Measurements from ENCODE around the gene ABCG2. TPM values are rescaled to one million over a fixed set of nuclear protein-coding genes. Genes with fewer than 3 reads are reported as not detected.

The ABCG2 gene
- total RNA-seq, 8 experiments from 2014 or later, result 0.05 to 39.6 (median 0.31) TPM

DNA sequence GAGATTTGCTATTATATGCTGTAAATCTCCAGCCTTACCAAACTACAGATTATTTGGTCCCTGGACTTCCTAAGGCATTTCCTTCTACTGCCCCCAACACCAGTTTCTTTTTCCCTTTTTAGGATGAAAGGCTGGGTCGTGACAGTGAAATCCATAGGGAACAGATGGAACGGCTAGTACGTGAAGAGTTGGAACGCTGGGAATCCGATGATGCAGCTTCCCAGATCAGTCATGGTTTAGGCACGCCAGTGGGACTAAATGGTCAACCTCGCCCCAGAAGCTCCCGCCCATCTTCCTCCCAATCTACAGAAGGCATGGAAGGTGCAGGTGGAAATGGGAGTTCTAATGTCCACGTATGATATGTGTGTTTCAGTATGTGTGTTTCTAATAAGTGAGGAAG is 83.1 kb downstream of the ABCG2 start:
- no peak overlapping the region for H3K4me3 ChIP-seq
- WGBS, 10 experiments, result 89 to 100% (median 97%) methylated on average over 2 to 9 of the region's 9 CpGs; no CpG with 5 or more reads in 3 of the 10 experiments
- peaks cover 0 to 3% of the 10 kb centered on the region in 2 donors for H3K4me1 ChIP-seq (replicated peaks in 1 of 2)
- H3K27ac ChIP-seq, result no peak overlapping the region
- no peak for ATAC-seq (replicated peaks in 6 of 8)
- in situ Hi-C loops (cut with MboI; ENCODE audit: low pct_unique_long_range_greater_than_20kb in 2 of 9, low sequenced_read_pairs in 9 of 9, unreplicated experiment in 9 of 9), result no loop called here

DNA sequence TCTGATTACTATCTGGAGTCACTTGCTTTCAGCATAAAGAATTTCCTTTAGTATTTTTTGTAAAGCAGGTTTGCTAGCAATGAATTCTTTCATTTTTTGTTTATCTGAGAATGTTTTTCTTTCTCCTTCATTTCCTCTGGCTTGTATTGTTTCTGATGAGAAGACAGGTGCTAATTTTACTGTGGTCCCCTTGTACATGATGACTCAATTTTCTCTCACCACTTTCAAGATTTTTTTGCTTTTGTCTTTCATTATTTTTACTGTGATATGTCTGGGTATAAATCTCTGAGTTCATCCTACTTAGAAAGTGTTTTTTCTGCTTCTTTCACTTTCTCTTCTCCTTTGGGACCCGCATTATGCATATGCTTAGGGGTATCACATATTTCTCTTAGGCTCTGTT is 88.4 kb downstream of the ABCG2 start:
- Histone ChIP-seq H3K27ac (no peak overlapping the region), H3K4me3 (no peak overlapping the region), H3K4me1 (replicated peaks in 1 of 2) (no peaks in the 10 kb centered on the region)
- in situ Hi-C loops (cut with MboI; ENCODE audit: low pct_unique_long_range_greater_than_20kb in 2 of 9, low sequenced_read_pairs in 9 of 9, unreplicated experiment in 9 of 9), result no loop called here
- ATAC-seq (replicated peaks in 6 of 8), result no peak
- 91 to 100% (median 100%) methylated on average over 1 of the region's 1 CpG; no CpG with 5 or more reads in 2 of the 10 experiments for WGBS, 10 experiments

DNA sequence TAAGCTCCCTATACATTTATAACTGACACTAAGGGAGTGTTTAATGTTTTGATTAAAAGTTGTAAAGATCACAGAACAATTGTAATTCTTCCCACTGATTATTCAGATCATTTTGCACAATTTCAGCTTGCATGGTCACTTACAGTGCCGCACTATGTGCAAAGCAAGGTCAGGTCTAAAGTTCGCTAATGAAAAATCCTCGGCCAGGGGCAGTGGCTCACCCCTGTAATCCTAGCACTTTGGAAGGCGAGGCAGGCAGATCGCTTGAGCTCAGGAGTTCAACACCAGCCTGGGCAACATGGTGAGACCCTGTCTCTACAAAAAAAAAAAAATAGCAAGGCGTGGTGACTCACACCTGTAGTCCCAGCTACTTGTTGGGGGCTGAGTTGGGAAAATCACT is 94.0 kb downstream of the ABCG2 start:
- Histone ChIP-seq H3K27ac (no peak overlapping the region), H3K4me3 (no peak overlapping the region), H3K4me1 (replicated peaks in 1 of 2) (no peaks in the 10 kb centered on the region)
- ATAC-seq (replicated peaks in 6 of 8), result no peak
- 80 to 100% (median 94%) methylated on average over 1 to 6 of the region's 6 CpGs; no CpG with 5 or more reads in 2 of the 10 experiments for WGBS, 10 experiments
- in situ Hi-C loops (cut with MboI; ENCODE audit: low pct_unique_long_range_greater_than_20kb in 2 of 9, low sequenced_read_pairs in 9 of 9, unreplicated experiment in 9 of 9), result no loop called here

DNA sequence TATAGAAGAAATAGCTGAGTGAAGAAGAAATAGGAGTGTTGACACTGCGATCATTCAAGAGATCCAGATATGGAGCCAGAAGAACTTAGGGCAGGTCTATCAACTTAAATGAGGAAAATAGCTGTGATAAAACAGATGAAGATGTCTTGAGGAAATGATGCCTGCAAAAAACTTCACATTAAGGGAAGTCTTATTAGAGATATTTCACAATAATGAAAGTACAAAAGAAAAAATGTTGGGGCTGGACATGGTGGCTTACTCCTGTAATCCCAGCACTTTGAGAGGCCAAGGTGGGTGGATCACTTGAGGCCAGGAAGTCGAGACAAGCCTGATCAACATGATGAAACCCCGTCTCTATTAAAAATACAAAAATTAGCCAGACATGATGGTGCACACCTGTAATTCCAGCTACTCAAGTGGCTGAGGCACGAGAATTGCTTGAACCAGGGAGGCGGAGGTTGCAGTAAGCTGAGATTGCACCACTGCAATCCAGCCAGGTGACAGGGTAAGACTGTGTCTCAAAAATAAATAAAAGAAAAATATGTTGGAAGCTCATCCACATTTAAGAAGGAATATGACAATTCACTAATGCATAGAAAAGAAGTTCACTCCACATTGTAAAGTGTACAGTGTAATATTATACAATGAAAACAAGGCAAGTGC is 94.7 kb downstream of the ABCG2 start:
- WGBS, 10 experiments, result 87 to 100% (median 98%) methylated on average over 1 to 5 of the region's 5 CpGs
- in situ Hi-C loops (cut with MboI; ENCODE audit: low pct_unique_long_range_greater_than_20kb in 2 of 9, low sequenced_read_pairs in 9 of 9, unreplicated experiment in 9 of 9), result no loop called here
- no peak for ATAC-seq (replicated peaks in 6 of 8)
- H3K27ac ChIP-seq, result no peak overlapping the region
- H3K4me1 ChIP-seq (replicated peaks in 1 of 2), result no peaks in the 10 kb centered on the region
- H3K4me3 ChIP-seq, result no peak overlapping the region

DNA sequence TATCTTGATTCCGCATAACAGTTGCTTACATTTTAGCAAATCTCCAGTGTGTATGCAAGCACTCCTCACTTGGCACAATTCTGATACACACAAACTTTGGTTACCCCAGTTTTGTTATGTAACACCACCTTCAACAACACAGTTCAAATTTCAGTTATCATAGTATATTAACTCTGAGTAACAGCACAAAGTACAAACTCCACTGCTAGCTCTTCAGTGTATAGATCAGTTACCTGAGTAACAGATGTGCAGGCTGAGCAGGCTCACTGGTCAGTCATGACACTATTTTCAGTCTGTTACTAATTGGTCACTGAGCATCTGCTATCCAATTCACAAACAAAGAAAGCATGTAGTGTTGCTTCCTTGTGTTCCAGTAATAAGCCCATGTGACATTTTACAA is 95.6 kb downstream of the ABCG2 start:
- in situ Hi-C loops (cut with MboI; ENCODE audit: low pct_unique_long_range_greater_than_20kb in 2 of 9, low sequenced_read_pairs in 9 of 9, unreplicated experiment in 9 of 9), result no loop called here
- ATAC-seq (replicated peaks in 6 of 8), result no peak

DNA sequence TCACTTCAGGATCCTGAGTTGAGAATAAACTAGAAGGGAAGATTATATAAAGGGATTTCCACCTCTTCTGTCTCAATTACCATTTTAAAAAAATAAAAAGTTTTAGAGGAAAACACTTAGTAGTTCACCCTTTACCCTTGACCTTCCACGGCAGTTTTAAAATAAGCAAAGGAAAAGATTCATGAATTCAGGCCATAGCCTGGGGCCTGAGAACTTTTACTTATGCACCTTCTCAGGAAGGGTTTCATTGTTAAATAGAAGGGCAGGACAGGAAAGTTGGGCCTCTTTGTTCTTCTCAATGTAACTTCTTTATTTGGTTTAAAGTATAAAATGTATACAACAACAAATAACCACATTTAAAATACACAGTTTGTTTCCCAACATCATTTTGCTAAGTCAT is 96.1 kb downstream of the ABCG2 start:
- Histone ChIP-seq H3K4me1 (replicated peaks in 1 of 2) (no peaks in the 10 kb centered on the region), H3K4me3 (no peak overlapping the region), H3K27ac (no peak overlapping the region)
- ATAC-seq (replicated peaks in 6 of 8), result no peak
- WGBS, 10 experiments, result 20 to 78% (median 70%) methylated on average over 1 of the region's 1 CpG; no CpG with 5 or more reads in 3 of the 10 experiments
- in situ Hi-C loops (cut with MboI; ENCODE audit: low pct_unique_long_range_greater_than_20kb in 2 of 9, low sequenced_read_pairs in 9 of 9, unreplicated experiment in 9 of 9), result no loop called here

More for the DNA sequence above, 95.6 kb downstream of the ABCG2 start:
- no peaks in the 10 kb centered on the region for H3K4me1 ChIP-seq (replicated peaks in 1 of 2)
- H3K4me3 ChIP-seq, result no peak overlapping the region
- WGBS, 10 experiments, result 75 to 100% (median 100%) methylated on average over 1 of the region's 1 CpG; no CpG with 5 or more reads in 2 of the 10 experiments
- no peak overlapping the region for H3K27ac ChIP-seq

DNA sequence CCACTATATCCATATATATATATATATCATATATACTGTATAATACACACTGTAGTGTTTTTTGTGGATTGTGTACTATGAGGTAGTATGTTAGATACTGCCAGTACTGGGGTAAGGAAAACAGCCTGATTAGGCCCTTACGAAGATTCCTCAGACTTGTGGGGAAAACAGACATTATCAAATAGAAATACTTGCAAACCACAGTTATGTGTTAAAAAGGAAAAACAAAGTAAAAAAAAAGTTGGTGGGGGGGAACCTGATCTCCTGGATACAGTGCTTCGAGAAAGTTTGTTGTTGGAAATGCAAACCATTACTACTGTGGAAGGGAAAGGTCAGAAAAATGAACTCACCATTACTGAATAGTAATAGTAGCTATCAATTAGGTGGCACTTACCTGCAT is 98.0 kb downstream of the ABCG2 start:
- 70 to 100% (median 96%) methylated on average over 1 to 2 of the region's 2 CpGs; no CpG with 5 or more reads in 1 of the 10 experiments for WGBS, 10 experiments
- ATAC-seq (replicated peaks in 6 of 8), result no peak
- H3K4me3 ChIP-seq, result no peak overlapping the region
- in situ Hi-C loops (cut with MboI; ENCODE audit: low pct_unique_long_range_greater_than_20kb in 2 of 9, low sequenced_read_pairs in 9 of 9, unreplicated experiment in 9 of 9), result no loop called here
- H3K4me1 ChIP-seq (replicated peaks in 1 of 2), result no peaks in the 10 kb centered on the region
- H3K27ac ChIP-seq, result no peak overlapping the region

DNA sequence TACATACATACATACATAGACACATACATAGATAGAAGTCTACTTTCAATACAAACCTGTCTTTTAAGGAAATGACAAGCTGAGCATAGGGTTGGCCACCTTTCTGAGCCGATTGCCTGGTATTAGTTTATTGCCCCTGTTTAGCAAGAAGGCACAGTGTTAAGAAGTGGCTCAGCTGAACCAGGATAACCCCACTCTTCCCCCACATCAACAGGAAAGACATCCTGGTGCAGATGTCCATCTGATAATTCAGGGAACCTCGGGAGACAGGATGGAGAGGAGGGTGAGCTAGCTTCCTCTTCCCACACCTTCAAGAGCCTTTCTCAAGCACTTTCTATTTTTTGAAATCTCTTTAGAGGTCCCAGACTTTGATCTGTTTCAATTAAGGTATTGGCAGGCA is 98.7 kb downstream of the ABCG2 start:
- H3K4me3 ChIP-seq, result no peak overlapping the region
- ATAC-seq (replicated peaks in 6 of 8), result no peak
- 30 to 92% (median 75%) methylated on average over 1 to 2 of the region's 2 CpGs; no CpG with 5 or more reads in 5 of the 10 experiments for WGBS, 10 experiments
- in situ Hi-C loops (cut with MboI; ENCODE audit: low pct_unique_long_range_greater_than_20kb in 2 of 9, low sequenced_read_pairs in 9 of 9, unreplicated experiment in 9 of 9), result loop anchor here in 1 of 9 experiments (10.0 kb wide), 1 partner anchor 145 kb away; no protein-coding TSS in a partner anchor
- no peaks in the 10 kb centered on the region for H3K4me1 ChIP-seq (replicated peaks in 1 of 2)
- H3K27ac ChIP-seq, result no peak overlapping the region

DNA sequence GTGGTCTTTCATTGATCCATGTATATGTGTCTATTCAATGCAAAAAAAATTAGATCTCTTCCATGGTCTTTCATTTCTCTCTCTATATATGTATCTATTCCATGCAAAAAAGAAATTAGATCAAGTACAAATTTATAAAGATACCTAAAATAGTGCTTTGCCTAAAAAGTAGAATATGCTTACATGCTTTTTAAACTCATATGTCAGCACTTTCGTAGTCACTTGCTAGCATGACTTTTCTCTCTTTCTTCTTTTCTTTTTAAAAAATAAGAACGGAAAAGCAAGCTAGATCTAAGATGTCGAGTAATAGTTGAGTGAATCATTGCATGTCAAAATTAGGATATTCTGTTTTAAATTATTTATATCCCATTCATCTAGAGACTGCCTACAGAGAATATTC is 100.1 kb downstream of the ABCG2 start:
- WGBS, 10 experiments, result 85 to 100% (median 96%) methylated on average over 3 of the region's 3 CpGs; no CpG with 5 or more reads in 1 of the 10 experiments
- H3K4me1 ChIP-seq (replicated peaks in 1 of 2), result no peaks in the 10 kb centered on the region
- in situ Hi-C loops (cut with MboI; ENCODE audit: low pct_unique_long_range_greater_than_20kb in 2 of 9, low sequenced_read_pairs in 9 of 9, unreplicated experiment in 9 of 9), result loop anchor here in 1 of 9 experiments (10.0 kb wide), 1 partner anchor 147 kb away; no protein-coding TSS in a partner anchor
- no peak overlapping the region for H3K4me3 ChIP-seq
- no peak for ATAC-seq (replicated peaks in 6 of 8)
- no peak overlapping the region for H3K27ac ChIP-seq

DNA sequence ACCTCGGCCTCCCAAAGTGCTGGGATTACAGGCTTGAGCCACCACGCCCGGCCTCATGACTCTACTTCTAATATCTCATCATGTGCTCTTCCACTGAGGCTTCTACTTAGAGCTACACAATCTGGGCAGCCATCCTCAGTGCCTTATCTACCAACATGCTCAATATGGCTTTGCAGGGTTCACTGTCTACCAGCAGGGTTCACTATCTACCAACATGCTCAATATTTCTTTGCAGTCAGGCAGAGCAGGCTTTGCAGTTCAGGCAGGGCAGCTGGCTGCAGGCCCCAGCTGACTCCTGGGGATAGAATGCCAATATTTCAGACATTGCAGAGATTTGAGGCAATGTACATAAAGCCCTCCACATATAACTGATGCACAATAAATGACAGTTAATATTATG is 103.5 kb downstream of the ABCG2 start:
- peak in 4 of 8 experiments; percentile 47 to 99 (median 84) for ATAC-seq (replicated peaks in 6 of 8)
- no peak overlapping the region for H3K4me3 ChIP-seq

DNA sequence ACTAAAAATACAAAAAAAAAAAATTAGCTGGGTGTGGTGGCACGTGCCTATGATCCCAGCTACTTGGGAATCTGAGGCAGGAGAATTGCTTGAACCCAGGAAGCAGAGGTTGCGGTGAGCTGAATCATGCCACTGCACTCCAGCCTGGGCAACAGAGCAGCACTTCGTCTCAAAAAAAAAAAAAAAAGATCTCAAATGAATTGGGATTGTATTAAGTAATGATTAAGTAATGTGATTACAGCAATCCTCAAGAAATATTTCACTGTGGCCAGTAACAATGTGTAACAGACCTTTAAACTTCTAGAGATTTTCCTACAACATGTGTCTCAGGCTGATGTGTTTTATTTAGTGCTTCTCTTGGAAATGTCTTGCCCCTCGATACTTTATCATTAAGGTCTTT is 104.2 kb downstream of the ABCG2 start:
- no peaks in the 10 kb centered on the region for H3K4me1 ChIP-seq (replicated peaks in 1 of 2)
- no peak overlapping the region for H3K27ac ChIP-seq
- 59 to 100% (median 100%) methylated on average over 1 to 3 of the region's 4 CpGs; no CpG with 5 or more reads in 1 of the 10 experiments for WGBS, 10 experiments
- no peak overlapping the region for H3K4me3 ChIP-seq
- in situ Hi-C loops (cut with MboI; ENCODE audit: low pct_unique_long_range_greater_than_20kb in 2 of 9, low sequenced_read_pairs in 9 of 9, unreplicated experiment in 9 of 9), result loop anchor here in 1 of 9 experiments (10.0 kb wide), 1 partner anchor 151 kb away; no protein-coding TSS in a partner anchor
- ATAC-seq (replicated peaks in 6 of 8), result no peak

More for the DNA sequence above, 103.5 kb downstream of the ABCG2 start:
- no CpG with 5 or more reads among the region's 3 CpGs for WGBS, 10 experiments
- H3K27ac ChIP-seq, result no peak overlapping the region
- no peaks in the 10 kb centered on the region for H3K4me1 ChIP-seq (replicated peaks in 1 of 2)
- in situ Hi-C loops (cut with MboI; ENCODE audit: low pct_unique_long_range_greater_than_20kb in 2 of 9, low sequenced_read_pairs in 9 of 9, unreplicated experiment in 9 of 9), result loop anchor here in 1 of 9 experiments (10.0 kb wide), 1 partner anchor 150 kb away; no protein-coding TSS in a partner anchor

DNA sequence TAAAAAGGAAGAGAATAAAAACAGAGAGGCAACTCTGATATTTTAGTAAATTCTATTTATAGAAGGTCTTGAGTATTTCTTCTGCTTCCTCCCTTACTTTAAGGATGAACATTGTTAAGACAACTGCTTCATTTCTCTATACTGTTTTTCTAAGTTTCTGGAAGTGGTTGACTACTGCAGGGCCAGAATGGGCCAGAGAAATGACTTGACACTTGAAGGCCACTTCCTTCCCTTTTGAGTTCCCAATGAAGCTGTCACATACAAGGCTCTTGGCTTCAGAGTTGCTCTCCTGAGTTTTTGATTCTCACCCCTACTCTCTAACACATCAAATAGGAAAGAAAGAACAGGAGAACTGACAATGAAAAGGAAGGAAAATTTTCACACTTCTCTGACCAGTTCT is 113.4 kb downstream of the ABCG2 start:
- Histone ChIP-seq H3K27ac (no peak overlapping the region), H3K4me3 (no peak overlapping the region), H3K4me1 (replicated peaks in 1 of 2) (no peaks in the 10 kb centered on the region)
- ATAC-seq (replicated peaks in 6 of 8), result no peak
- in situ Hi-C loops (cut with MboI; ENCODE audit: low pct_unique_long_range_greater_than_20kb in 2 of 9, low sequenced_read_pairs in 9 of 9, unreplicated experiment in 9 of 9), result loop anchor here in 4 of 9 experiments (25.0 kb wide), 2 partner anchors 167 to 467 kb away; partner anchors contain the start of gene PYURF (in 4 of the 4)

DNA sequence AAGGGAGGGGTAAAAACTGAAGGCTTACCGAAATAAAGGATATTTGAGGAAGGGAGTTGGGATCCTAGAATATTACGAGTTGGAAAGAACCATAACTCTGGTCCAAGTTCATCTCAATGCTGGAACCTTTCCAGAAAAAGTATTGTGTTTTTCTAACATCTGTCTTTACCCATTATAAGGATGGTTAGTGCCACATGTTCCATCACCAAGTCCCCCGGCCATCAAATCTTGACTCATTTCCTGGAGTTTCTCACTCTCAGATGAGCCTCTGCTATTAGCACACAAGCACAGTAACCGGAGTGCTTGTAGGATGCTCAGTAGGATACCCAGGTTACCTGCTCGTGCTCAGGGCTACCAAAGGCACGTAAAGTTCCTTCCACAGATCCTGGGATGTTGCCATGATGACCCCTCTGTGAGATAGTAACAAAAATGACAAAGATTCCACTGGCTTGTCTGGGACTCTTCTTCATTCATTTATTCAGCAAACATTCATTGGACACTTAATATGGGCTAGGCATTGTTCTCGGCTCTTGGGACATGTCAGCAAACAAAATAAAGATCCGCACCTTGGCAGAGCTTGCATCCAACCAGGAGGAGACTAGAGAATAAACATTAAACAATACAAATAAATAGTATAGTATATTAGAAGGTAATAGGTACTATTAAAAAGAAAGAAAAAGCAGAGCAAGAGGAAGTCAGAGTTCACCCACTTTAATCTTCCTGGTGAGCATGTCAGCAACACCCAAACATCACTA is 114.7 kb downstream of the ABCG2 start:
- Histone ChIP-seq H3K27ac (no peak overlapping the region), H3K4me1 (replicated peaks in 1 of 2) (no peaks in the 10 kb centered on the region), H3K4me3 (no peak overlapping the region)
- ATAC-seq (replicated peaks in 6 of 8), result peak in 1 of 8 experiments; percentile 73
- 79 to 100% (median 97%) methylated on average over 1 to 8 of the region's 8 CpGs; no CpG with 5 or more reads in 2 of the 10 experiments for WGBS, 10 experiments
- in situ Hi-C loops (cut with MboI; ENCODE audit: low pct_unique_long_range_greater_than_20kb in 2 of 9, low sequenced_read_pairs in 9 of 9, unreplicated experiment in 9 of 9), result loop anchor here in 4 of 9 experiments (25.0 kb wide), 2 partner anchors 169 to 469 kb away; partner anchors contain the start of gene PYURF (in 4 of the 4)
